ENCODE data around the gene C4orf36.

Gene C4orf36, protein sequence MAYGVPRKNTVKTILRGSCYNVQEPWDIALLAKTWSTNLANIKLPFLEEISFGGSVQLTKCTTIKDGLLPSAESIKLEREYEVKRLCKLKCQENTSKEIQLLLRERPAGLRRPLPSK

DNA sequence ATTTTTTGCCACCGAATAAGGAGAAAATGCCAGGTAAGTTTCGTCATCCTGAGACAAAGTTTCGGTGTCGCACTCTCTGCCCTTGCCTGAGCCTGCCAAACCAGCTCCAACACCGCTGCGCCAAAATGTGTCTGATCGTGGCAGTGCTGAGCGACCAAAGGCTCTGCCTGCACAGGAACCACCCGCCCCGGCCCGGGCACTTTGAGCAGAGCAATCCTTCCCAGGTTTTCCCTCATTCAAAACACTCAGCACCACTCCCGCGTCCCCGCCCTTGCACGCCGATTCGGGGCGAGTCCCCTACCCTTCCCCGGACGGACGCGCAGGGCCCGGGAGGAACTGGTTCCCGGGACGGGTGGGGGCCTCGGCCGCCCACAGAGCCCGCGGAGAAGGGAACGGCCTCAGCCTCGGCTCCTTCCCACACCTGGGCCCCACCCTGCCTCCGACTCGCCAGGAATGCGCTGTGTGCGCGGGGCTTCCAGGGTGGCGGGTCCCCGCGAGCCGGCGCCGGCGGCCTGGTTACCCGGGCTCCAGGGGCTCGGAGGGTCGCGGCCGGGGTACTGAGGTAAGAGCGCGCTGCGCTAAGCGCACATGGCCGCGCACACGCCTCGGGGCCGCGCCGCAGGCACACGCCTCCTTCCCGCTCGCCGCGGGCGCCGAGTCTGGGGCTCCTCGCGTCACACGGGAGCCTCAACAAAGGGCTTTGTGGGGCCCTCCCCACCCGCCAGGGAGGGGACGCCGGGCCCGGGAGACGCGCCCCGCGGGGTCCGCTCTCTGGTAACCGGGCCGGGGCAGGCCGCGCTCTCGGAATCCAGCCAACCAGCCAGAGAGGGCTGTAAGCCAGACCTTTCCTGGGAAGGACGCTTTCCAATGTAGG lies at the start of gene C4orf36:
Gene C4orf36 (minus strand): TSS at position 661 of the 874 bp plus-strand sequence. CDS start 902 bp downstream, outside the sequence.
- no peak for DNase-seq (ENCODE audit: low spot score)

DNA sequence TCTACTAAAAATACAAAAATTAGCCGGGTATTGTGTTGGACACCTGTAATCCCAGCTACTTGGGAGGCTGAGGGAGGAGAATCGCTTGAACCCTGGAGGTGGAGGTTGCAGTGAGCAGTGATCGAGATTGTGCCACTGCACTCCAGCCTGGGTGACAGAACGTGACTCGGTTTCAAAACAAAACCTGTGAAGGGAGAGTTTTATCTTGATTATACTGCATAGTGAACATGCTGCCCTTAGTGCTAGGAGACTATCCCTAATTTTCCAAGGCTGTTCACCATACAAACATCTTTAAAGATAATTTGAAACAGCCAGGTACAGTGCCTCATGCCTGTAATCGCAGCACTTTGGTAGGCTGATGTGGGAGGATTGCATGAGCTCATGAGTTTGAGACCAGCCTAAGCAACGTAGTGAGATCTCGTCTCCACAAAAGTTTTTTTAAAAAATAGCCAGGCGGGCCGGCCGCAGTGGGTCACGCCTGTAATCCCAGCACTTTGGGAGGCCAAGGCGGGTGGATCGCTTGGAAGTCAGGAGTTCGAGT lies 48.8 kb upstream of the C4orf36 start:
- no peak for DNase-seq (ENCODE audit: low spot score)

DNA sequence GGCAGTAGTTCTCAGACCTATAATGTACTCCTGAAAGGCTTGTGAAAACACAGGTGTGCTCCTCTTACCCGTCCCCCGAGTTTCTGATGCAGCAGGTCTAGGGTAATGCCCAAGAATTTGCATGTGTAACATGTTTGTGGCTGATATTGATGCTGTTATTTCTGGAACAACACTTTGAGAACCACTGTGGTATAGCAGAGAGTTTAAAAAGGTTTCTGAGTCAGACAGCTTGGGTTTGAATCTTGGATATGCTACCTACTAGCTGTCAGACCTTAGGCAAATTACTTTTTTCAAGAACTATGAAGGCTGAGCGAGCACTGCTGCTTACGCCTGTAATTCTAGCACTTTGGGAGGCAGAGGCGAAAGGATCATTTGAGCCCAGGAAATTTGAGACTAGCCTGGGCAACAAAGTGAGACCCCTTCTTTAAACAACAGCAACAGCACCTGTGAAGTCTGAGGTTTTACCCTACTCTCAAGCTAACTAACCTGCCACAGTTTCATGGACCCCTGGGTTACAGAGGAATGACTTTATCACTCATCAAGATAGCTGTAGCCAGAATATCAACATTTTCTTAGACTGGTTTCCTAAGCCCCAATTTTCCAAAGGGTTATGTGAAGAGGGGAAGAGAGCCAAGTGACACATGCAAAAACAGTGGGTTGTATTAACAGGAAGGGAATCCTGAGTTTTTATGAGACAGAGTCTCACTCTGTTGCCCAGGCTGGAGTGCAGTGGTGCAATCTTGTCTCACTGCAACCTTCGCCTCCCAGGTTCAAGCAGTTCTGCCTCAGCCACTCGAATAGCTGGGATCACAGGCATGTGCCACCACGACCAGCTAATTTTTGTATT lies 47.7 kb upstream of the C4orf36 start:
- DNase-seq (ENCODE audit: low spot score): peak; percentile 93

DNA sequence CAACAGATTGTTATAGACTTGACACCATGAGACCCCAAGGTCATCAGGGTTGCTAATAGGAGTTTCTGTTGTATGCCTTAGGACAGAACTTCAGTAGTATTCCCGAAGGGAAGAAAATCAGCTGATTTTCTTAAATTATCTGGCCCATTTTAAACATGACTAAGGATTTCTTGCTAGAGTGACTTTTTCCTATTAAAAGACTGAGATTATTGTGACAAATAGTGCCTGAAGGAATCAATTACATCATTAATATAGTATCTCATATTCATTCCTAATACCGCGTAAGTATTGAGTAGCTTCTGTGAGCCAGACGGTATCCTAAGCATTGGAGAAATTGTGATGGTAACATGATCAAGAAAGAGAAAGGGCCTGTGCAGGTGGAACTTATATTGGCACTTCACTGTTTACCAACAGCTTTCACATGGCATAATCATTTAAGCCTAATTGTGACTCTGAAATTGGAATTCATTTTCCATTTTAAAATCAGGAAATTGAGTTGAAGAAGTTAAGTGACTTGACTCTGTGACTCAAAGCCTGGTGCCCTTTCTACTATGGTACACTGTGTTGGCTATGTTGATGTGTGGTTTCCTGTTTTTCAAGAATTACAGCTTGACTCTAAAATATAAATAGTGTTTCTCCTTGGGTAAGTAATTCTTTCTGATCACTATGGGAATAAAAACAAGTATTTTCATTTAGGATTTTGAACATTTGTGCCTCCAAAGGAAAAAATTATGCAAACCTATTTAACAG lies 46.7 kb upstream of the C4orf36 start:
- peak; percentile 70 for DNase-seq (ENCODE audit: low spot score)

DNA sequence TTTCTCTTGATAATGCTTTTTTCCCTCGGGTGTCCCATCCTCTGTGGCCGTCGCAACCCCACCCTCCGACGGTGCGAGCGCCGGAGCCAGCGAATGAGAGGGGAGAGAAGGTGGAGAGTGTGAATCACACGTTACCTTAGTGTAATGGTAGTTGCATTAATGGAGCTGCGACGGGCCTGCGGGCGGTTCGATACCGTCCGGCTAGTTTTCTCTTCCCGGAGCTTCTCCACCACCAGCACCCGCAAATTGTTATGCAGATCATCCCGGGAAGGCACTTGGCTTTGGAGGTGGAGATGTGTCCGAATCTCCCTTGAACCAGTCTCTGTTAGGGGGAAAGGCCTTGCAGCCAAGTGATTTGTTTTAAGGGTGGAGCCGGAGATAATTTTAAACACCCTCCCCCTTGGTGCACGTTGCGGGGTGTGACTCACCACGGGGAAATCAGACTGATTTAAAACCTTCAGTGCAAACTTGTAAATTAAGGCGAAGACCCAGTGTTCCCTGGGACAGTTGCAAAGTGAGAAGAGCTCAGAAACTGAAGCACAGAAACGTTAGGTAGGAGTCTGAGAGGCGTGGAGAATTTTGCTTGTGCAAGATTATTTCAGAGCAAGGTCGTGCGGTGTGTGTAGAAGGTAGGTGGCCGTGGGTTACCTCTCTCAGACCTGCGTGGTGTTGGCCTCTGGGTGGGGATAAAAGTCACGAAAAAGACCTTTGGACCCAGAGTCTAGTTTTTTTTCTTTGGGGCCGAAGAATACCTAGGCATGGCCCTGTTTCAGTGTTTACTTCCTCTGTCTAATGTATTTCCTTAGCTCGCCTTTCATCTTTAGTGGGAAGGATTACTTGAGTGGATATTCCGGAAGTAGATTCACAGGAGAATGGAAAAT lies 43.9 kb upstream of the C4orf36 start:
- peak; percentile 95 for DNase-seq (ENCODE audit: low spot score)

DNA sequence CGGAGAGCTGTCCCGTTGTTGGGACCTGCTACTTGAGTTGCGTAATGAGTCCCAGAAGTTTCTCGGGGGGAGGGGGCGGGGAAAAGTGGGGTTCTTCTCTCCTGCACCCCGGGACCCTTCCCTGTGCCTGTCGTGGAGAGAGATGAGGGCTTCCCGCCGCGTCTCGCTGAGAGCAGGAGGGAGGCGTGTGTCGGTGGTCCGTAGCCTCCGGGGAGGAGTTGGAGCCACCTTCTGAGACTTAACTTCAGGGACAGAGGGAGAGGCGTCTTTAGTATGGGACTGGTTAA lies 43.3 kb upstream of the C4orf36 start:
- DNase-seq (ENCODE audit: low spot score): no peak

DNA sequence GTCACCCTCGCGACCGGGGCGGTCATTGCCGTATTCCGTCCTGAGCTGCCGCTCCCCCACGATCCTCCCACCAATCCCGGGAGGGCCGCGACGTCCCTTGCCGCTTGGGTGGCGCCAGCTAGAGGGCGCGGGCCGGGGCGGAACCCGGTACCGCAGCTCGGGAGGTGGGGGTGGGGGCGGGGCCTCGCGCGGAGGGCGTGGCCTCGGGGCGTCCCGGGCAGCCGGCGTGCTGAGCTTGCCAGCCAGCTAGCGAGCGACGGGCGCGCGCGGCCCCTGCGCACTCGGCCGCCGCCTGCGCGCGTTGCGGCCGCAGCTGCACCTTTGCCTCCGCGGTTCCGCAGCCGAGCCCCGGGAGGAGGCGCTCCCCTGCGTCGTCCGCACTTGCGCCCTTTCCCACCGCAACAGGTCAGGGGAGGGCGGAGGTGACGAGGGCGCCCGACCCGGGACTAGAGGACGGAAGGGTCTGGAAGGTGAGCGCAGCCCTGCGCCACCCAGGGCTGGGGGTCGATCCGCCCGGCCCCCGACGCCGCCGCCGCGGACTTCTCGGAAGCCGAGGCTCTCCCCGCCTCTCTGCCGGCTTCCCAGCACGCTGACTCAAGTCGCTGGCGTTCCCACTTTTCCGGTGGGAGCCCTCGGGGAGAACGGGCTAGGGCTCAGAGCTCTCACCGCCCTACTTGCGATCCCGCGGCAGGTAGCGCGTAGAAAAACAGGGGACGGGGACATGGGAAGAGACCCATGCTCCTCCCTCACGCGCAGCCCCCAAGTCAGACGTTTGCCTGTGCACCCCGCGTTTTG lies 42.7 kb upstream of the C4orf36 start, which contains the start of gene AFF1:
Gene AFF1 (plus strand): TSS at position 241 of the 795 bp plus-strand sequence. CDS start 13,523 bp downstream, outside the sequence.
- peak; percentile 92 for DNase-seq (ENCODE audit: low spot score)

DNA sequence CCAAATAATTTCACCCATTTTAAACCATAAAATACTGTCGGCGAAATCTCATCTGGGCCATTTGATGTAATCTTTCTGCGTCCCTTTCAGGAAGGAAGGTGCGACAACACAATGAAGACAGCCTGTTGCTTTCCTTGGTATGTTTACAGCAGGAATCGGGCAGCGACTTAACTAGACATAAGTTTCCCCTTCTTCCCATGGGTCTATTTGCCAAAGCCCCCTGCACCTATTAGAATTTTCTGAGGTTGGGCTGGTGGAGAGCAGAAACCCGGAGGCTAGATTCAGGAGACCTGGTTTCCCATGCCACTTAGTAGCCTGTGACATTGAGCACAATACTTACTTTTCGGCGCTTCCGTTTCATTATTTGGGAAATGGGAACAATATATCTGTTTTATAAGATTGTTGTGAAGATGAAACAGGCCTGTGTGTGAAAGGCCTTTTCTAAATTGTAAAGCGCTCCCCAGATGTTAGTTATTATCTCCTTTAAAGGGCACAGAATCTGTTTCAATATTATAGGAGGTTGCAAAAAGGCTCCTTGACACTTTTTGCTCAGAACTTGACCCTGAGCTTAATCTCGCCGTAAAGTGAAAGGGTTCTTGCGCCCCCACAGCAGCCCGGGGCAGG lies 42.0 kb upstream of the C4orf36 start:
- DNase-seq (ENCODE audit: low spot score): no peak

DNA sequence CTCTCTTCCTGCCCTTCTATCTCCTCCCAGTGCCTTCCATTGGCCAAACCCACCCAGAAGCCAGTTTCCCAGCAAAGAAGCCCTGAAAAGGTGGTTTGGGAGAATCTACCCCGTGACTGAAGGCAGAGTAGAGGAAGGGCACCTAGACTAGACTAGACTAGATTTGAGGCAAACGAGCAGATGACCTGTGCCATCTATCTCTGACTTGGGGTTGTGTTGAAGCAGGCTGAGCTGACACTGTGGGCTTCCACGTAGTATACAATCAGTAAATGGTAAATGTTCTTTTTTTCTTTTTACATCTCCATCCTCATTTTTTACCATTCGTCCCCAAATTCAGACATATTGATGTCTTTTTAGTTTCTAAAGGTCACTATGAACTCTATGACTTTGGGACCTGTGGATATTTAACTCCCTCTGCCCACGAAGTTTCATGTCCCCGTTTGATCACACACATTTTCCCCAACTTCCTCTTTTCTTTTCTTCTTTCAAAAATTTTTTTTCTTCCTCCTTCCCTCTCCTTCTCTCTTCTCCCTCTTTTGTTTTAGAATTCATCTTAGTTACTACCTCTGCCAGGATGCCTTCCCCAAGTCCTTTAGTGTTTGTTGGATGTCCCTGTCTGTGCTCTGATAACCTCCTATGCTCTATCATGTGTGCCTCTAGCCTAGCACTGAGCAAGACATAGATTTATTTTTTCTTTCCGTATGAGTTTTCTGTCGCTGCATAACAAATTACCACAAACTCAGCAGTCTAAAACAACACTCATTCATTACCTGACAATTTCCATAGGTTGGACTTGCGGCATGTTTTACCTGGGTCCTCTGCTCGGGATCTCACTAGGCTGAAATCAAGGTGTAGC lies 36.4 kb upstream of the C4orf36 start:
- peak; percentile 46 for DNase-seq (ENCODE audit: low spot score)

DNA sequence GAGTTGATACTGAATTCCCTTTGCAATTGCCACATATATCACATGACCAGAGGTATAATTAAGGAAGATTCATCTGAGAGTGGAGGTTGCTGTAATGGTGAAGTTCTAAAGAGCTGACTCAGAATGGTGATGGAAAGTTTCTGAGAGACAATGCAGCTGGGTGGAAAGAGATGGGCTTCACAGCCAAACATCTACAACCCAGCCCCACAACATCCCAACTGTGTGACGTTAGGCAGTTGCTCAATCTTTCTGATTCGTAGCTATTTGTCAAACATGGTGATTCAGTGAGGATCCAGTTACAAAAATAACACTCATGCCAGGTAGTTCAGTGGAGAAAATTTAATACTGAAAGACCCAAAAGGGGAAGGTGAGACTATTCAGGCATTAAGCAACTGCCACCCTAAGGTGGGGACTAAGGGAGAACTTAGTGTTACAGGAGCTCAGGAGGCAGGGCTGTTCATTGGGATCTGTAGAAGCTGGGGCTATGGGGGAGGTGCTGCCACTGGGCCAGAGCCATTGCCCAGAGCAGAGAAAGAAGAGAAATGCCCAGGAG lies 35.7 kb upstream of the C4orf36 start:
- DNase-seq (ENCODE audit: low spot score): no peak

DNA sequence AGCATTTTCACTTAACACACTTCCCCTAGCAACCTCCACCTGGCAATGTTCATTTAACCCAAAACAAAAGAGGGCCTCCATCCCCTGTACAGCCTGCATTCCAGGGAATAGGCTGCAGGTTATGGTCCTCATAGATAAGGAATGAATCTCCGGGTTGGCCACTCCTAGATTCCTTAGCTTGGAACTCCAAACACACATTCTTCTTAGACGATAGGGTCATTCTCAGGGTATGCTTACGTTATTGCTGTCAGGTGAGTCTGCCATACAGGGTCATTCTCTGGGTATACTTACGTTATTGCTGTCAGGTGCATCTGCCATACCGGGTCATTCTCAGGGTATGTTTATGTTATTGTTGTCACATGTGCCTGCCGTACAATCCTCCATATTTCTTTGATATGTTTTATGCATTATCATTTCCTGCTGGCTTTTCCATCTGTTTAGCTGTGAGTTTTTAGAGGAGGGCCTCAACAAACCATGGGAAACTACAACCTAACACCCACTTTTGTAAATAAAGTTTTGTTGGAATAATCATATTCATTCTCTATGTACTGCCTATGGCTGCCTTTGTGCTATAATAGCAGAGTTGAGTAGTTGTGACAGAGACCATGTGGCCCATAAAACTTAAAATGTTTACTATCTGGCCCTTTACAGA lies 34.3 kb upstream of the C4orf36 start:
- DNase-seq (ENCODE audit: low spot score): no peak

DNA sequence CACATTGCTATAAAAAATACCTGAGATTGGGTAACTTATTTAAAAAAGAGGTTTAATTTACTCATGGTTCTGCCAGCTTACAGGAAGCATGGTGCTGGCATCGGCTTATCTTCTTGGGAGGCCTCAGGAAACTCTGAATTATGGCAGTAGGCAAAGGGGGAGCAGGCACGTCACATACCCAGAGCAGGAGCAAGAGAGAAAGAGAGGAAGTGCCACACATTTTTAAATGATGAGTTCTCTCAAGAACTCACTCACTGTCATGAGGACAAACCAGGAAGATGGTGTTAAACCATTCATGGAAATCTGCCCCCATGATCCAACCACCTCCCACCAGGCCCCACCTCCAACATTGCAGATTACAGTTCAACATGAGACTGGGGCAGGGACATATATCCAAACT lies 32.6 kb upstream of the C4orf36 start:
- no peak for DNase-seq (ENCODE audit: low spot score)

DNA sequence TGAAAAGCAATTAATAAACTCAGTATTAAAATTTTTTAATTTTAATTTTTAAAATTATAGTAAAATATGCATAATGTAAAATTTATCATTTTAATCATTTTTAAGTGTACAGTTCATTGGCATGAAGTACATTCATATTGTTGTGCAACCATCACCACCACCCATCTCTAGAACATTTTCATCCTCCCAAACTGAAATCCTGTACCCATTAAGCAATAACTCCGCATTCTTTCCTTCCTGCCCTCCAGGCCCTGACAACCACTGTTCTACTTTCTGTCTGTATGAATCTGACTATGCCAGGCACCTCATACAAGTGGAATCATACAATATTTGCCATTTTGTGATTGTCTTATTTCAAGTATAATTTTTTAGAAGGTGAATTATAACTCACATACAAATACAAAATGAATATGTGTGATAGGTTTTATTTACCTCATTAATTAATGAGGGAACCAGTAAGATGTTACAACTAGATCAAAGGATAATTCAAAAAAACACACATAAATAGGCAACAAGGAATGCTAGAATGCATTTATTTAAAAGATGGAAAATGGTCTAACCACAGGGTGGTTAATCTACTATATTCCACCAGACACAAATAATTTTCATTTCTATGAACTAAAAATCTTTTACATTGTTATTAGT lies 29.5 kb upstream of the C4orf36 start:
- DNase-seq (ENCODE audit: low spot score): no peak

DNA sequence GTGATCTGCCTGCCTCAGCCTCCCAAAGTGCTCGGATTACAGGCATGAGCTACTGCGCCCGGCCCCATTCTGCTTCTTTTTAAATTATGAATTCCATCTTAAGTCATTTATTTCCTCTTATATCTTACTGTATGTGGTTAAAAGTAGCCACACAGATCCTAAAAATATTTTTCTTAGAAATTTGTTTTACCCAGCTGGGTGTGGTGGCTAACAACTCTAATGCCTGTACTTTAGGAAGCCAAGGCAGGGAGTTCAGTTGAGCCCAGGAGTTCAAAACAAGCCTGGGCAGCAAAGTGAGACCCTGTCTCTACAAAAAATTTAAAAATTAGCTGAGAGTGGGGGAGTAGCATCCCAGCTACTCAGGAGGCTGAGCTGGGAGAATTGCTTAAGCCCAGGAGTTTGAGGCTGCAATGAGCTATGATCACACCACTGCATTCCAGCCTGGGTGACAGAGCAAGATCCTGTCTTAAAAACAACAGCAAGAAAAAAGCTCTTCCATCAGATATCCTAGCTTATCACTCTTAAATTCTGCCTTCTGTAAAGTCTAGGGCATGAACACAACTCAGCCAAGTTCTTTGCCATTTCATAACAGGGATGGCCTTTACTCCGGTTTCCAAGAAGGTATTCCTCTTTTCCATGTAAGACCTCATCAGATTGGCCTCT lies 27.5 kb upstream of the C4orf36 start:
- no peak for DNase-seq (ENCODE audit: low spot score)

DNA sequence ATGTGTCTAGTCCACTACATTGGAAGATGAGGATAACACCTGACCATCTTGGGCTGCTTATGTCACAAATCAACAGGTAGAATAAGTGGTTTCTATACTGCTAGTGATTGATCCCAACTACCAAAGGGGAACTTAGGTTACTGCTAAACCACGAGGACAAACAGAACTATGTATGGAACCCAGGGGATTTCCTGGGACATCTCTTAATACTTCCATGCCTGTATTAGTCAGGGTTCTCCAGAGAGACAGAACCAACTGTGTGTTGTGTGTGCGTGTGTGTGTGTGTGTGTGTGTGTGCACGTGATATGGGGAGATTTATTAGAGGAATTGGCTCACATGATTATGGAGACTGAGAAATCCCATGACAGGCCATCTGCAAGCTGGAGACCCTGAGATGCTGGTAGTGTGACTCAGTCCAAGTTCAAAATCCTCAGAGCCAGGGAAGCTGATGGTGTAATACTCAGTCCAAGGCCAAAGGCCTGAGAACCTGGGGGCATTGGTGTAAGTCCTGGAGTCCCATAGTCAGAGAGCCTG lies 26.4 kb upstream of the C4orf36 start:
- no peak for DNase-seq (ENCODE audit: low spot score)

All from NAMALWA (cell line).